ENCODE measurements around the gene RETREG3.
A peak's percentile ranks its signal among the peaks of the same experiment; 100 is the strongest.
"Not testable (repeated sequence)": the region's sequence is repeated elsewhere in the genome, so short reads cannot be mapped to it uniquely, and the experiment has no call there.

Gene RETREG3

DNA sequence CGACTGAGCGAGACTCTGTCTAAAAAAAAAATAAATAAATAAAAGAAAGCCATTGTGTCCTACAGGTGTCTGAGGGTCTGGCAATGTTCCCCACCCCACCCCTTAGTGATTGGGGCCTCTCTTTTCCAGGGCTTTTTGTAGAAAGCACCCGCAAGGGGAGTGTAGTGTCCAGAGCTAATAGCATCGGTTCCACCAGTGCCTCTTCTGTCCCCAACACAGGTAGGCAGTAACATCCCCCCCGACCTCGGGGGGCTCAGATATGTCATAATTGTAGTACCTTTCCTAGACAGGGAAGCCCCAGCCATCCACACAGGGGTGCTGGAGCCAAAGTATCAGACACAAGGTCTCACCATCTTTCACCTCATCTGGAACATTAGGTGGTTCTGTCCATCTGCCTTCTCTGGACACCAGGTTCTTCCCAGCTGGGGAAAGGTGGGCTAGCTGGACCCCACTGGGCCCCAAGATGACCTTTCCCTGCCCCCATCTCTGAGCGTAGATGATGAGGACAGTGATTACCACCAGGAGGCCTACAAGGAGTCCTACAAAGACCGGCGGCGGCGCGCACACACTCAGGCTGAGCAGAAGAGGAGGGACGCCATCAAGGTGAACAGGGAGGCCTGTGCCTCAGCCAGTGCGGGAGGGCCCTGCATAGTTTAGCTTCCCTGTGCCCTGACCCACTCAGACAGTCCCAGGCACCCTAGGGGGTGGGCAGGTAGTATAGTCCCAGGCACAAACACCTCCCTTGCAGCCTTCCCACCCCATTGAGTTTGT lies 40.6 kb downstream of the RETREG3 start:
- no peak for DNase-seq

DNA sequence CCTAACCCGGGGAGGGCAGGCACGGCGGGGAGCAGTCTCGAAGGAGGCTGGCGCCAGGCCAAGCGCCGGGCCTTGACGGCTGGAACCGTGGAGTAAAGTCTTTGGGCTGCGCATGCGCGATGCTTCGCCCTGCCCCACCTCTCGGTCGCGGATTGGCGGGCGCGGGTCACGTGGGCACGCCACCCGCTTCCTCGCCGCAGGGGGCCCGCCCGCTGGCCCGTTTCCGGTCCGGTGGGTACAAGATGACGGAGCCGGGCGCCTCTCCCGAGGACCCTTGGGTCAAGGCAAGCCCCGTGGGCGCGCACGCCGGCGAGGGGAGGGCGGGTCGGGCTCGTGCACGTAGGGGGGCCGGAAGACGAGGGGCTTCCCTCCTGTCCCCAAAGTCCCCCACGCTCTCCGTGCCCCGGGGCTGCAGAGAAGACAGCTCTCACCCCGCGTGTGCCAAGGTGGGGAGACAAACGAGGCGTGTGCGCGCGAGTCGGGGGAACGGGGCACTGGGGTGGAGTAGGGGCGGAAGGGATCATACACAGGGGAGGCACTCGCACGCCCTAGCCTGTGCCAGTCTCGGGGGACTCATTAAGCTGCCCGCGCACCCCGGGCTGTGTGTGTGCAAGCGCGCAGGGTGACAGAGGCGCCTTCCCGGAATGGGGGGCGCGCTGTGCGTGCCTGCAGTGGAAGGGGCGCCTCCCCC lies 42.1 kb downstream of the RETREG3 start, which contains the start of gene MLX:
MLX (plus strand) TSS at position 218 of the 691 bp plus-strand sequence; CDS start at position 243, 25 bp downstream.
- DNase-seq = peak; percentile 92 to 96

DNA sequence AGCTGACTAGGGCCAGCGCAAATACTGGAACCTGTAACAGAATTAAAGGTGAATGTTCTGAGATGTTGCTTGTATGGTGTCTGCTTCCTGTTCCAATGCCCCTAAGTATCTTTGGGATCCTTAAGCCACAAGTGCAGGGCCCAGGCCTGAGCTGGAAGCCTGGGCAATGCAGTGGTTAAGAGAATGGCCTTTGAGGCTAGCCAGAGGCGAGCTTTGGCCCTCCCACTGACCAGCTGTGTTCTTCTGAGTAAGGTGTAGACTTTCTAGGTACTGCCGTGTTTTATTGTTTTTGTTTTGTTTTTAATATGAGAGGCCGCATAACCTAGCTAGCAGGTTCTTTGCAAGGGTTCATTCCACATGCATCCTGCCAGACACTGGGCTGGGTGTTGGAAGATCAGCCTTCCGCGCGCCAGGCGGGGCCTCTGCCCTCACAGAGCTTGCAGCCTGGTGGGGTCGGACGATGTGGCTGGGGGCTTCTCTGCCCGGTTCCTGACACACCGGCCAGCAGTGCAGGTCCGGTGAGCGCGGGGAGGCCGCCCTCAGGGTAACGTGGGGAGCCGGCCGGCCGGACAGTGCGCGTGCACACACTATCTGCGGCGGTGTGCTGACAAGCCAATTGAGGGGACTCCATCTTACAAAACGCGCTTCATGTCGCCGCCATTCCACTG lies 42.8 kb downstream of the RETREG3 start:
- DNase-seq = no peak

DNA sequence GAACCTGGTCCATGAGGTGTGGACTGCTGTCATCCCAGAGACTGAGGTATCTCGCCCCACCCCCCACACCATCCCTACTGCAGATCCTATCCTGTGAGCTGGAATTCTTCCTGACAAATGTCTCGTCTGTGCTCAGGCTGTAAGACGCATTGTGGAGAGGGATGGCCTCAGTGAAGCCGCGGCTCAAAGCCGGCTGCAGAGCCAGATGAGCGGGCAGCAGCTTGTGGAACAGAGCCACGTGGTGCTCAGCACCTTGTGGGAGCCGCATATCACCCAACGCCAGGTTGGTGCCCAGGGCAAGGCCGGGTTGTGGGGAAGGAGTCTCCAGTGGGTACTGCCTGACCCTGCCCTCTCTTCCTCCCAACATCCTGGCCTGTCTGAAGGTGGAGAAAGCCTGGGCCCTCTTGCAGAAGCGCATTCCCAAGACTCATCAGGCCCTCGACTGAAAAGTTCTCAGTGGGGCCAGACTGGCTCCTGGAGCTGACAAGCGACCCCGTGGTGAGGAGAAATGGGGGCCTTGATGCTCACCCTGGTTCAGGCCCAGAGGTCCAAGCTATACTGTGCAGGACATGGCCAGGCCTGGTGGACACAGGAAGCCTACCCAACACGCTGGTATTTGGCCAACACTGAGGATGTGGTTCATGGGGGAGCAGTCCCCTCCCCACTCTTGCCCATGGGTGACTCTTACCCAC lies 43.5 kb downstream of the RETREG3 start:
- no peak for DNase-seq

DNA sequence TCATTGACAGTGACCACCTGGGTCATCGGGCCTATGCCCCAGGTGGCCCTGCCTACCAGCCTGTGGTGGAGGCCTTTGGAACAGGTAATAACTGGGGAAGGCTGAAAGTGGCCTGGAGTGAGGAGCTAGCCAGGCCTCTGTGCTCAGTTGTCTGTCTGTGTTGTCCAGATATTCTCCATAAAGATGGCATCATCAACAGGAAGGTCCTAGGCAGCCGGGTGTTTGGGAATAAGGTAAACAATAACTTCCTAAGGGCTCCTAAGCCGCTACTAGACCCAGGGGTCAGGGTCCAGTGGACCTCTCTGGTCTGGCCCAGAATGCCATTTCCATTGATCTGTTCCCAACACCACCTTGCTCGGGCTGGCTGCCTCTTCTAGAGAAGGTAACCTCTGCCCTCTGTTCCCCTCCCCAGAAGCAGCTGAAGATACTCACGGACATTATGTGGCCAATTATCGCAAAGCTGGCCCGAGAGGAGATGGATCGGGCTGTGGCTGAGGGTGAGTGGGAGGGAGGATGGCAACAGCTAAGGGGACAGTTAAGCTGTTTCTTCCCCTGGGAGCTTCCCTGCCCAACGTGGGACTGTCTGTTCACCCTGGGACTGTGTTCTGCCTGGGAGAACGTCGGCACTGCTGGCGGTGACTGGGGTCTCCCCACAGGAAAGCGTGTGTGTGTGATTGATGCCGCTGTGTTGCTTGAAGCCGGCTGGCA lies 44.2 kb downstream of the RETREG3 start:
- no peak for DNase-seq

DNA sequence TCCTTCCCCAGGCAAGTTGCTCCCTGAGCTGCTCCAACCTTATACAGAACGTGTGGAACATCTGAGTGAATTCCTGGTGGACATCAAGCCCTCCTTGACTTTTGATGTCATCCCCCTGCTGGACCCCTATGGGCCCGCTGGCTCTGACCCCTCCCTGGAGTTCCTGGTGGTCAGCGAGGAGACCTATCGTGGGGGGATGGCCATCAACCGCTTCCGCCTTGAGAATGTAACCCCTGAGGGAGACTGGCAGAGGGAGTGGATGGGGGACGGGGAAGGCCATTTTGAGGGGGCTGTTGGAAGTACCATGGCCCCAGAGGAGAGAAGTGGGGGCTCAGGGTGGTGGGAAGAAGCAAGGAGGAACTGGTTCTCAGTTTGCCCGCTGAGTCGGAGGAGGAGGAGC lies 45.2 kb downstream of the RETREG3 start:
- DNase-seq = no peak

DNA sequence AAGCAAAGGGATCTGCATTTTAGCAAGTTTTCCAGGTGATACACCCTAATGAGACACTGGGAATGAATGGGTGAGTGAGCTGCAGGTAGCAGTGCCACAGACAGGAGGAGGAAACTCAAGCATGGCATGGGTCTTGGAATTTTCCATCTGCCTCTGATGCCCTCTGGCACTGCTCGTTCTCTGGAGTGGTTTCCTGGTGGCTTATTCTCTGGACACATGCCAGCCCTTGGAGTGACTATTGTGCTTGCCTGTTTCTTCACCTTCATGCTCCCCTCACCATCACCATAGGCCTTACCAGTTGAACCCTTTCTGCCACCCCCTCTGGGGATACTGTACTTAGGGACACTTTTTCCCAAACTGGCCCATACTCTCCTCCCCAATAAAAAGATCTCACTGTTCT lies 45.6 kb downstream of the RETREG3 start:
- DNase-seq = no peak

DNA sequence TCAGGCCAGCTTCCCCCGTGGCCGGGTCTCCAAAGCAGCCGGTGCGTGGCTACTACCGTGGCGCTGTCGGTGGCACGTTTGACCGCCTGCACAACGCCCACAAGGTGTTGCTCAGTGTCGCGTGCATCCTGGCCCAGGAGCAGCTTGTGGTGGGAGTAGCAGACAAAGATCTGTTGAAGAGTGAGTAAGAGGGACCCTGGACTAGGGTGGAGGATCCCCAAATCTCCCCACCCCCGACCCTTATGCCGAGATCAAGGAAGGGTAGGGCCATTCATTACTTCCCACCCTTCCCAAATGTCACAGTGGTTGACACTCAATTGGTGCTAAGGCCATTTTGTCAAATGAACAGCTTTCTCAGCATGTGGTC lies 46.0 kb downstream of the RETREG3 start:
- DNase-seq = no peak

DNA sequence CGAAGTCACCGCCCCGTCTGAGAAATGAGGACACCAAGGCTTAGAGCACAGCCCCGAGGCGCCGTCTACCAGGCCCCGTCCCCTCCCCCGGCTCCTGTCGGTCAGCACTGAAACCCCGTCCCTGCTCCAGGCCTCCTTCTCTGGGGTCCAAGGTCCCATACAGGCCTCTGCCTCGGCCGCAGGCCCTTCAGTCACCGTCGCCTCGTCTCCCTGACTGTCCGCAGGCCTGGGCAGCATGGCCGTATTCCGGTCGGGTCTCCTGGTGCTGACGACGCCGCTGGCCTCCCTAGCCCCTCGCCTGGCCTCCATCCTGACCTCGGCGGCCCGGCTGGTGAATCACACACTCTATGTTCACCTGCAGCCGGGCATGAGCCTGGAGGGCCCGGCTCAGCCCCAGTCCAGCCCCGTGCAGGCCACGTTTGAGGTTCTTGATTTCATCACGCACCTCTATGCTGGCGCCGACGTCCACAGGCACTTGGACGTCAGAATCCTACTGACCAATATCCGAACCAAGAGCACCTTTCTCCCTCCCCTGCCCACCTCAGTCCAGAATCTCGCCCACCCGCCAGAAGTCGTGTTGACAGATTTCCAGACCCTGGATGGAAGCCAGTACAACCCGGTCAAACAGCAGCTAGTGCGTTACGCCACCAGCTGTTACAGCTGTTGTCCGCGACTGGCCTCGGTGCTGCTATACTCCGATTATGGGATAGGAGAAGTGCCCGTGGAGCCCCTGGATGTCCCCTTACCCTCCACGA lies 46.6 kb downstream of the RETREG3 start:
- DNase-seq = no peak

DNA sequence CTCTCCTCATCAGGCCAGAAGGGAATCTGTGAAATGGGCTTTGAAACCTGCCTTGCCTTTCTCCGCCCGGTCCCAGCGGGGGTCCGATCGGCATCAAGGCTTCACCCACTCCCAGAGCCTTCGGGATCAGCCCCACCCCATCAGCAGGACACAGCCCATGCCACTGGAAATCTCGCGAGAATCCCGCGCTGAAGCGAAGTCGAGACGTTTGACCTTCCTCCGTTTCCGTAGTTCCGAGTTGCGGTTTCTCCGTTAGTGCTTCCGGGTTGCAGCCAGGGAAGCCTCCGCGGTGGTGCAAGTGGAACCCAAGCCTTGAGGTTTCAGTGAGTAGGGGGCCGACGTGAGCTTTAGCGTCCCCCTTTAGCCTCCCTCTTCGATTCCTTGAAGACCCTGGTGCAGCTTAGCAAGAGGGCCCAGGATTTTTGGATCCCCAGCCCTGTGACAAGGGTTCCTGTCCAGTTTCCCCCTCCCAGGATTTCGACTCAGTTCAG lies 47.2 kb downstream of the RETREG3 start, which contains the start of gene COASY:
COASY (plus strand) TSS at position 252 of the 491 bp plus-strand sequence. CDS start 475 bp downstream, outside the sequence.
- peak; percentile 96 to 99 for DNase-seq

DNA sequence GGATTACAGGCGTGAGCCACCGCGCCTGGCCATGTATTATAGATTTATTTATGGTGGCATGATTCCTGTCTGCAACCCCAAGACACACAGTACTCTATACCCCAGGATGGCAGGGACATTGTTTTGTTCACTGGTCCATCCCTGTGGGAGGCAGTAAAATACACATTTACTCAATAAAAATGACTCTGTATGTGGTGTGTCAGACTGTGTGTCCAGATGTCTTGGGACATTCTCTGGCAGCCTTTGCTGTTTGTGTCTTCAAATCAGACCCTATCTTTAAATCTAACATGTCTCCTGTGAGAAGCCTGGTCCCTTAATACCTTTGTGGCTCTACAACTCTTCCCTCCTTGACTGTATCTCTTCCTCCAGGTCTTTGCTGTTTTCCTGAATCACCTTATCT lies 48.9 kb downstream of the RETREG3 start:
- no peak for DNase-seq

DNA sequence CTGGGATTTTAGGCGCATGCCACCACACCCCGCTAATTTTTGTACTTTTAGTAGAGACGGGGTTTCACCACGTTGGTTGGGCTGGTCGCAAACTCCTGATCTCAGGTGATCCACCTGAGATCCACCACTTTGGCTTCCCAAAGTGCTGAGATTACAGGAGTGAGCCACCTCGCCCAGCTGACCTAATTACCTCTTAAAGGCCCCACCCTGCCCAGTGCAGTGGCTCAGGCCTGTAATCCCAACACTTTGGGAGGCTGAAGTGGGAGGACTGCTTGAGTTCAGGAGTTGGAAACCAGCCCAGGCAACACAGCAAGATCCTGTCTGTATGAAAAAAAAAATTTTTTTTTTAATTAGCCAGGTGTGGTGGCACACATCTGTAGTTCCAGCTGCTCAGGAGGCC lies 50.1 kb downstream of the RETREG3 start:
- DNase-seq = no peak

DNA sequence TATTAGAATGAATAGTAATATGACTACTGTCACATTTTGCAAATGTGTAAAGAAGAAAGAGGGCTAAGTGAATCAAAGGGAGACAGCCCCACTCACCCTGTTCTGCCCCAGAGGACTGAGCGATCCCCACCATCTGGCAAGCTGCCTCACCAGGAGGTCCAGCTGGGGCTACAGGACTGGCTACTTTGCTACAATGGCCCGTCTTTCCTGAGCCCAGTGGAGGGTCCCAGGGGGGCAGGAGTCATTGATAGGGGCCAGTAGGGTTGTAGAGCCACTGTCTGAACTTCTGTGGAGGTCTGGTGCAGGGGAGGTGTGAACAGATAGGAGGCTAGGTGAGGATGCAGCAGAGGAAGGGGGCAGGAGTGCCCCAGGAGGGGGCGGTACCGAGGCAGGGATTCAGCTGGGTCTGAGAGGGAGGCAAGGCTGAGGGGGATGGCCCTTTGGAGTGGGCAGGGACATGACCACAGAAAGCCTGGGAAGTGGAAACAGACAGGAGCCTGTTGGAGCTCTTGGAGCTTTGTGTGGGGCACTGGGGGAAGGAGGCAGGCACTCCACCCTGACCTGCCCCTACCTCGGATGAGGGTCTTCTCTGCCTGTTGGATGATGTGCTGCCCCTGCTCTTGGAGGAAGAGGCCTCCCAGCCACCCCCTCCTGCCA lies 53.1 kb downstream of the RETREG3 start:
- not testable (repeated sequence) for DNase-seq

DNA sequence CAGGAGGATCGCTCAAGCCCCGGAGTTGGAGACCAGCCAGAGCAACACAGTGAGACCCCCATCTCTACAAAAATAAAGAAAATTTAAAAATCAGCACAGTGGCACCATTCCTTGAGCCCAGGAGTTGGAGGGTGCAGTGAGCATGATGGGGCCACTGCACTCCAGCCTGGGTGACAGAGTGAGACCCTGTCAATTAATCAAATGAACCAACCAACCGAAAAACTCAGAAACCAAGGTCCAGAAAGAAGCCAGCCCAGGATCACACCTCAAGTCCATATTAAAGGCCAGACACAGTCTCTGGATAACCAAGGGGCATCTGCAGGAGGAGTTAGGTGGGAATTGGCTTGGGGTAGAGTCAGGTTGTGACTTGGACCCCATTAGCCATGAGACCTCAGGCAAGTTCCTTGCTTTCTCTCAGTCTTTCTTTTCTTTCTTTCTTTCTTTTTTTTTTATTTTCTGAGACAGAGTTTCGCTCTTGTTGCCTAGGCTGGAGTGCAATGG lies 54.0 kb downstream of the RETREG3 start:
- DNase-seq = no peak

DNA sequence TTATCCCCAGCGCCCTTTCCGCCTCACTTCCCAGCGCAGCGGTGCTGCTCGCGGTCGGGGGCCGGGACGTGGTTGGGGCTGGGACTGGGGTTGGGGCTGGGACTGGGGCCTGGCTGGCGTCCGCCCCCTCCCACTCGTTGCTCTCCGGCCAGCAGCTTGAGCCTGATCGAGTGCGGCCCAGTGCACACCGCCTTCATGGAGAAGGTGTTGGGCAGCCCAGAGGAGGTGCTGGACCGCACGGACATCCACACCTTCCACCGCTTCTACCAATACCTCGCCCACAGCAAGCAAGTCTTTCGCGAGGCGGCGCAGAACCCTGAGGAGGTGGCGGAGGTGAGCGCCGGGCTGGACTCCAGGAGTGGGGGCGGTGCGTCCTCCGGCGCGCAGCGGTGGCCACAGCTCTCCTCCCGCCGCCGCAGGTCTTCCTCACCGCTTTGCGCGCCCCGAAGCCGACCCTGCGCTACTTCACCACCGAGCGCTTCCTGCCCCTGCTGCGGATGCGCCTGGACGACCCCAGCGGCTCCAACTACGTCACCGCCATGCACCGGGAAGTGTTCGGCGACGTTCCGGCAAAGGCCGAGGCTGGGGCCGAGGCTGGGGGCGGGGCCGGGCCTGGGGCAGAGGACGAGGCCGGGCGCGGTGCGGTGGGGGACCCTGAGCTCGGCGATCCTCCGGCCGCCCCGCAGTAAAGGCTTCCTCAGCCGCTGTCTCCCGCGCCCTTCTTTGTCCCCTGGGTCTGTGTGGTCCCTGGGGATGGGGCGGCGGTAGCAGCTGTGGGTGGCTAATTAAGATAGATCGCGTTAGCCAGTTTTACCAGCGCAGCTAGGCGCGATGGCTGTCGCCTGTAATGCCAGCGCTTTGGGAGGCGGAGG lies 54.7 kb downstream of the RETREG3 start:
- DNase-seq = peak; percentile 47 to 75

DNA sequence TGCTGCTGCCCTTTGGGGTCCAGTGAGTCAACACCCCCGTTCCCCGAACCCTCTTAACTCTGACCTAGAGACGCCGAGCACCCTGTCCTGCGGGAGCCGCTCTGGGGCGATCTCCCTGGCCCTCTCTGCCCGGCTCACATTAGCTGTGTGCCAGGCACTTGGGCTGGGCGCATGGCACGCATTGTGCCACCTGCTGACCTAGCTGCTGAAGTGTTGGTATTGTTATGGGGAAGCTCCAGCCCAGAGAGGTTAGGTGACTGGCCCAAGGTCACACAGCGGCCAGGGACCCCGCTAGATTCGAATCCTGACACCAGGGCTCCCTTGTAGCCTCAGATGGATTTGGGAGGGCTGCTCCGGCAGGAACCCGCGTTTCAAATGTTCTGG lies 55.3 kb downstream of the RETREG3 start:
- peak in 1 of 2 experiments; percentile 21 for DNase-seq

DNA sequence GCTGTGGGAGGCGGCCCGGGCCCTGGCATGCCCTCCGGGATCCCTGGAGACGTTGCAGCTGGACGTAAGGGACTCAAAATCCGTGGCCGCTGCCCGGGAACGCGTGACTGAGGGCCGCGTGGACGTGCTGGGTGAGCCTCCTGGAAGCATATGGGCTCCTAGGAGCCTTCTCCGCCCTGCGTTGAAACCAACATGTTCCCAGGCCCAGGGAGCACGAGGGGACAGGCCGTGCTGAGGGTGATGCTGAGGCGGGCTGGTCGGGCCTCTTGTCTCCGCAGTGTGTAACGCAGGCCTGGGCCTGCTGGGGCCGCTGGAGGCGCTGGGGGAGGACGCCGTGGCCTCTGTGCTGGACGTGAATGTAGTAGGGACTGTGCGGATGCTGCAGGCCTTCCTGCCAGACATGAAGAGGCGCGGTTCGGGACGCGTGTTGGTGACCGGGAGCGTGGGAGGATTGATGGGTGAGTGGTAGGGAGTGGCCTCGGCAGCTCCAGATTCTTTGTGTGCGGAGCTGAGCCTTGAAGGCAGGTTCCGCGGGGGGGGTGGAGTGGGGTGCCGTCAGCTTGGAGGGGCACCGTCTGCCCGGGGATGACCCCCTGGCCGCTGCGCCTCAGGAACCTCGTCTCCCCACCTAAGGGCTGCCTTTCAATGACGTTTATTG lies 55.9 kb downstream of the RETREG3 start:
- no peak for DNase-seq

DNA sequence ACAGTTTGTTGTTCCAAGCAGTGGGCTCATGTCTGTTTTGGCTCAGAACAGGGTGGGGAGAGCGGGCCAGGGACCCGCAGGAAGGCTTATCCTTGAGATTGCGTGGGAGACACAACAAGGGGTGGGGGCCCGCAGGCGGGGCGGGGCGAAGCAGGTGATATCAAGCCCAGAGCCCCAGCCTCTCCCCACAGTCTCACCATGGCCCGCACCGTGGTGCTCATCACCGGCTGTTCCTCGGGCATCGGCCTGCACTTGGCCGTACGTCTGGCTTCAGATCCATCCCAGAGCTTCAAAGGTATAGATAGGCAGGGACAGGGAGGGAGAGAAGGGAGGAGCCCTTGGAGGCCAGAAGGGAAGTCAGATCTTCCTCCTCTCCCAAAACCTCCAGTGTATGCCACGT lies 56.4 kb downstream of the RETREG3 start, which contains the start of gene HSD17B1:
HSD17B1 (plus strand) TSS at position 188 of the 400 bp plus-strand sequence; CDS start at position 199, 11 bp downstream.
- DNase-seq = not testable (repeated sequence)

Data from NCI-H524 (cell line).